SKM-1 (cell line): Measurements from ENCODE around the gene STPG2.
"Not testable (repeated sequence)": the region's sequence is repeated elsewhere in the genome, so short reads cannot be mapped to it uniquely, and the experiment has no call there.

Experiments
- DNase-seq: peaks from one replicate; lab custom pipeline; 2025; ENCODE audit not compliant: unreplicated experiment; lab: John Stamatoyannopoulos, UW

STPG2 gene

DNA sequence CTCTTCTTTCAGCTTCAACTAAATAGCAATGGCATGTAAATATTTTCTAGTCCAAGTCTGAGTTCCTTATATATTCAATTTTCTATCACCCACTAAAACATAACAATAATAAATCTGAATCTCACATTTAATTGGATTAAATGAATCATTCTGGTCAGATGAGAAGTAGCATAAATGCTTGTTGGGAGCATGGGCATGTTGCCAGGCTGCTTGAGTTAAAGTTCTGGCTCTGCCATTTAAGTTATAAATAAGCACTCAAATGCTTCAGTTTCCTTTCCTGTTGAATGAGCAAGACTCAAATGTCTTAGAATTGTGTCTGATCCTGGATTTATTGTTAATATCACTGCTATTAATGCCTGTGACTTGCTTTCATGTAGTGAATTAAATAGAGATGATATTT is 496.3 kb downstream of the STPG2 start:
- no peak for DNase-seq

GRCh38 chr4:97645071-97645821 is 498.0 kb downstream of the STPG2 start:
- DNase-seq = no peak

DNA sequence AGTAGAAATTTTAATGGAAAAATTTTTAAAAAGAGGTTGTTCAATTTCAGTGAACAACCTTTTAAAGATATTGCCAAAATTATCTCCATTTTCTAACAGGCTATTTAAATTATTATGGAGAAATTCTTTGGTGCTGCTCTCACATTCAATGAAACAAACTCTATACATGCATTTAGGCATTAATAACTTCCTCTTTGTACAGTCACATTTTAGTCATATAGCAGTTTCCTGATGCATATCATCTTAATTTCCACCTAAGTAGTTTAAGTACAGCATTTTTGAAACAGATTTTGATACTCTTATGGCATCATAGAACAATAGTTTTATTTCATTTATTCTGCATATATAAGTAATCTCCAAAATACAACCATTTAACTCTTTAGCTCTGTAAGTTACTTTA is 500.1 kb downstream of the STPG2 start:
- DNase-seq = no peak

DNA sequence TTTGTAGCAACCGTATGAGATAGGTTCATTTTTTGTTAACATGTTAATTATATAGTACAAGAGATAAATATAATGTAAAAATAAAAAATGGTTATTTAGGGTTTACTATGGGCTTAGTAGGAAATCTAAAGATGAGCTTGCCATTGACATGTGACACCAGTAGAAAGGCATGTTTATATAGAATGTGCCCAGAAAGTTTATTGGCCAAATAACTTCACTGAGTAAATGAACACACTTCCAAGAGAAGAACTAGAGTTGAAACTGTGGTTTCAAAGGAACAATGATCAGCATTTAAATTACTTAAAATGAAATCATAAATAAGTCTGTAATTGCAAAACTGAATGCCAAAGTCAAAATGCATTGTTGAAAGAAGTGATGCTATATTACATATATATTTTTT is 503.3 kb downstream of the STPG2 start:
- DNase-seq = no peak

GRCh38 chr4:97633831-97634230 is 509.4 kb downstream of the STPG2 start:
- DNase-seq = not testable (repeated sequence)

DNA sequence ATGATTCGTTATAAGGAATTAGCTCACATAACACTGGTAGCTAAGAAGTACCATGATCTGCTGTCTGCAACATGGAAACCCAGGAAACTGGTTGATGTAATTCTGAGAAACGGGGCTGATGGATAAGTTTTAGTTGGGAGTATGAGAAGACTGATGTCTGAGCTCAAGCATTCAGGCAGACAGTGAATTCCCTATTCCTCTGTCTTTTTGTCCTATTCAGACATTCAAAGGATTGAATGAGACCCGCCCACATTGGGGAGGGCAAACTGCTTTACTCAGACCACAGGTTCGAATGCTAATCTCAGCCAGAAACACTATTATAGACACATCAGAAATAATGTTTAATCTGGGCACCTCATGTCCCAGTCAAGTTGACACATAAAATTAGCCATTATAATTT is 515.5 kb downstream of the STPG2 start:
- no peak for DNase-seq

DNA sequence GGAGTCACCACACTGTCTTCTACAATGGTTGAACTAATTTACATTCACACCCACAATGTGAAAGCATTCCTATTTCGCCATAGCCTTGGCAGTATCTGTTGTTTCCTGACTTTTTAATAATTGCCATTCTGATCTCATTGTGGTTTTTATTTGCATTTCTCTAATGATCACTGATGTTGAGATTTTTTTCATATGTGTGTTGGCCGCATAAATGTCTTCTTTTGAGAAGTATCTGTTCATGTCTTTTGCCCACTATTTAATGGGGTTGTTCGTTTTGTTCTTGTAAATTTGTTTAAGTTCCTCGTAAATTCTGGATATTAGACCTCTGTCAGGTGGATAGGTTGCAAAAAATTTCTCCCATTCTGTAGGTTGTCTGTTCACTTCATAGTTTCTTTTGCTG is 519.1 kb downstream of the STPG2 start:
- DNase-seq = no peak

GRCh38 chr4:97605932-97606331 is 537.3 kb downstream of the STPG2 start:
- DNase-seq = no peak

- no peak for DNase-seq
Observed at GRCh38 chr4:97593248-97593647, 550.0 kb downstream of the STPG2 start.

GRCh38 chr4:97590266-97590665 is 553.0 kb downstream of the STPG2 start:
- no peak for DNase-seq

- DNase-seq = no peak
Observed at GRCh38 chr4:97589481-97590196, 553.6 kb downstream of the STPG2 start.

GRCh38 chr4:97587912-97588311 is 555.4 kb downstream of the STPG2 start:
- DNase-seq = no peak

- no peak for DNase-seq
Observed at GRCh38 chr4:97585274-97585673, 558.0 kb downstream of the STPG2 start.

DNA sequence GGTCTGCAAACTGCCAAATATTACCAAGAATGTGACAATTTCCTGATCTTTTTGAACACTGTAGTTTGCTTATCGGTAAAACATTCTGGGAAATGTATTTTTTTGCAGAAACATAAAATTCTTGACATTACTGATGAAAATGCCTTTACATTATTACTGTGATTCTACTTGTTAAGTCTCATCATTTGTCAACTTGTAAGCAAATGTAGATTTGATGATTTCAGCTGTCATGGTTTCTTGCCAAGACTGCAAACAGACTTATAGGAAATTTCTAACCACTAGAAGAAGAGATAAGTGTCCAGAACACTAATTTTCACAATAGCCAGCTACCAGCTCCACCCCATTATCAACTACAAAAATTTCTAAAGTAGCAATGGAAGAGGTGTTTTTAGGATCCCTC is 560.4 kb downstream of the STPG2 start:
- no peak for DNase-seq

DNA sequence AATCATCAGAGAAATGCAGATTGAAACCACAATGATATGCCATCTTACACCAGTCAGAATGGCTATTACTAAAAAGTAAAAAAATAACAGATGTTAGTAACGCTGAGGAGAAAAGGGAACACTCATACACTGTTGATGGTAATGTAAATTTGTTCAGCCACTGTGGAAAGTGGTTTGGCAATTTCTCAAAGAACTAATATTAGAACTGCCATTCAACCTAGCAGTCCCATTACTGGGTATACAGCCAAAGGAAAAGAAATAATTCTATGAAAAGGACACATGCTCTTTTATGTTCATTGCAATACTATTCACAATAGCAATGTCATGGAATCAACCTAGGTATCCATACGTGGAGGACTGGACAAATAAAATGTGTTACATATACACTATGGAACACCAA is 566.3 kb downstream of the STPG2 start:
- DNase-seq = no peak

- no peak for DNase-seq
Observed at GRCh38 chr4:97560009-97560408, 583.3 kb downstream of the STPG2 start.

DNA sequence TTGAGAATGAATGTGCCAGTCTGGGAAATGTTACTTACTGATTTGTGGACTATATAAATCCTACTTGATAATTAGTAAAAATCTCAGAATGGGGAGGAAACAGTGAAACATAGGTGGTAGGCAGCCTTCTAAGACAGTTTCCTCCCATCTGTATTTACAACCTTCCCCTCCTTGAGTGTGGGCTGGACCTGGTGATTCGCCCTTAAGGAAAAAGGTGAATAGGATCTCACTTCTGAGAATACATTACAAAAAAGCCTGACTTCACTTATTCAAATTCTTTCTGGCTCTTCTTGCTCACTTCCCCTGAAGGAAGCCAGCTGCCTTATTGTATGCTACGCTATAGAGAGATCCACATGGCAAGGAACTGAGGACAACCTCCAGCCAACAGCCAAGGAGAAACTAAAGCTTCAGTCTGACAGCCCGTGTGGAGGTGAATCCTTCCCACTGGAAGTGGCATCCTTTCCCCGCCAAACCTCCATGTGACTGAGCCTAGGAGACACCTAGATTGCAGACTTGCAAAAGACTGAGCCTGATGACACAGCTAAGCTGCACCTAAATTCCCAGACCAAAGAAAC is 585.0 kb downstream of the STPG2 start:
- no peak for DNase-seq

- not testable (repeated sequence) for DNase-seq
Observed at GRCh38 chr4:97550637-97551036, 592.6 kb downstream of the STPG2 start.

DNA sequence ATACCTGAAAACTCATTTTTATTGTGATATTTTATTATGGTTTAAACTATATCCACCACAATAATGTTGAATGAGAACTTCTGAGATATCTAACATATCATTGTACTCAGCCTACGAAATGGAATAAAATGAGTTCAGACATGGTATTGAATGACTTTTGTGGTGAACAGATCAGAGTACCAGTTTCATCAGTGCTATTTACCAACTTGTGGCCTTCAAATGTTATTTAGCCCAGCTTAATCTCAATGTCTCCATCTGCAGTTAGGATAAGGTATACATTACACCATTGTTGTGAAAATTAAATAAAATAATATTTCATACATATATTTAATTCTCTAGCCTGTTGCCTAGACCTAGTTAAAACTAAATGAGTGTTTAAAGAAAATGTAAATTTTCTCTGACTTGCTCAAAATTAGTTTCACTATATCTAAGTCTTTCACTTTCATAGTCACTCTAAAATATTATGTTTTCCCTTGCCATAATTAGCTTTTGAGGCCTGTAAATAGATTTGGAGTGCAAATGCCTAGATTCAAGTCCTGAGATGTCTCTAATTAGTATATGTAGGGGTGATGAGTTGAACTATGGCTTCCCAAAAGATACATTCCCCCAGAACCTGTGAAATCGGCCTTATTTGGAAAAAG is 594.2 kb downstream of the STPG2 start:
- no peak for DNase-seq

- no peak for DNase-seq
Observed at GRCh38 chr4:97548186-97548585, 595.1 kb downstream of the STPG2 start.

GRCh38 chr4:97531351-97531750 is 611.9 kb downstream of the STPG2 start:
- no peak for DNase-seq

DNA sequence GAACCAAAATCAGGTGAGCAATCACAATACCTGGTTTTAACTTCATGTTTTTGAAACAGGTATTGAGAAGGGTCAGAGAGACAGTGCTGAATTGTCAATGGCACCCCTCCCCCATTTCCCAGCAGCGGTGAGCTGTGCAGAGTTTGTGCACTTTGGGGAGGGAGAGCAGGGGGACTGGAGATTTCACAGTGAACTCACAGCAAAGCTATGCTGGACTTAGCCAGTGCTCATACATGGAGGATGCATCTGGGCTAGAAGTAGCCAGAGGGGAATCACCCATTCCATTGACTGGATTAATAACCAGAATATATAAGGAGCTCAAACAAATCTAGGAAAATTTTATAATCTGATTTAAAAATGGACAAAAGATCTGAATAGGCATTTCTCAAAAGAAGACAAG is 612.6 kb downstream of the STPG2 start:
- DNase-seq = no peak
